ENCODE measurements around the gene P2RX4. TPM values are rescaled to one million over a fixed set of nuclear protein-coding genes. Genes with fewer than 3 reads are reported as not detected.
A peak's percentile ranks its signal among the peaks of the same experiment; 100 is the strongest.

The P2RX4 gene
- total RNA-seq, 2 experiments from 2014 or later, result 10.8 to 17.7 TPM

DNA sequence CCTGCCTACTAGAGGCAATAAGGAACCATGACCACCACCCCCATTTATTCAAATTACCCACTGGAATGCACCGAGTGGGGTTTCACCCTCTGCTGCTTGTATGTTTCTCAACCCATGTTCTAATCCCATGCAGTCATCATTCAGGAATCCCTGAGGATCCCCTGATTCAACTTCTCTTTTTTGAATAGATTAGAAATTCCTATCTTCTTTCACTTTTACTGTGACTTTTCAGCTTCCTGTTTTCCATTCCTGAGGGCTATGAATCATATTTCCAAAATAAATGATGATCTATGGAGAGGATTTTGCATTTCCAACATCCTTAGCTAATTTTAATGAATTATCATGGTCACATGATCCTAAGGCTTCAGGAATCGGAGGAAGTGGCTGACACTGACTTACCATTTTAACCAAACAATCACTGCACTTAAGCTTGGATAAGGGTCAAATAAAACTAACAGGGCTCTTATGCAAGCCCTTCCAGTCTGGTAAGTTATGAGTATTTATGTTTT lies 19.4 kb upstream of the P2RX4 start:
- peaks cover 4% of the 10 kb centered on the region for H3K4me1 ChIP-seq (ENCODE audit: insufficient read depth, low read length, poor library complexity, severe bottlenecking)
- H3K27ac ChIP-seq (ENCODE audit: low read depth, low read length, poor library complexity, severe bottlenecking), result no peak overlapping the region
- H3K9me3 ChIP-seq (ENCODE audit: low read length), result no peaks in the 10 kb centered on the region
- ChIA-PET POLR2A (interaction anchor here (0.6 kb wide), 1 partner anchor 1070 kb away, joined by 3 read pairs; no protein-coding TSS in a partner anchor), CTCF (ENCODE audit: unreplicated experiment) (no interaction called here)
- no peaks in the 10 kb centered on the region for H3K9me2 ChIP-seq (ENCODE audit: insufficient read depth, low read length)
- H4K20me1 ChIP-seq (ENCODE audit: insufficient read depth, low read length), result no peaks in the 10 kb centered on the region
- DNase-seq (ENCODE audit: low spot score), result no peak
- intact Hi-C loops (cut with micrococcal nuclease; ENCODE audit: unreplicated experiment), result no loop called here
- no peak for TF ChIP-seq EZH2phosphoT487 (IDR thresholded peaks at IDR 0.05; ENCODE audit: borderline replicate concordance, low read depth, low read length)
- TF ChIP-seq, protein P1, sequence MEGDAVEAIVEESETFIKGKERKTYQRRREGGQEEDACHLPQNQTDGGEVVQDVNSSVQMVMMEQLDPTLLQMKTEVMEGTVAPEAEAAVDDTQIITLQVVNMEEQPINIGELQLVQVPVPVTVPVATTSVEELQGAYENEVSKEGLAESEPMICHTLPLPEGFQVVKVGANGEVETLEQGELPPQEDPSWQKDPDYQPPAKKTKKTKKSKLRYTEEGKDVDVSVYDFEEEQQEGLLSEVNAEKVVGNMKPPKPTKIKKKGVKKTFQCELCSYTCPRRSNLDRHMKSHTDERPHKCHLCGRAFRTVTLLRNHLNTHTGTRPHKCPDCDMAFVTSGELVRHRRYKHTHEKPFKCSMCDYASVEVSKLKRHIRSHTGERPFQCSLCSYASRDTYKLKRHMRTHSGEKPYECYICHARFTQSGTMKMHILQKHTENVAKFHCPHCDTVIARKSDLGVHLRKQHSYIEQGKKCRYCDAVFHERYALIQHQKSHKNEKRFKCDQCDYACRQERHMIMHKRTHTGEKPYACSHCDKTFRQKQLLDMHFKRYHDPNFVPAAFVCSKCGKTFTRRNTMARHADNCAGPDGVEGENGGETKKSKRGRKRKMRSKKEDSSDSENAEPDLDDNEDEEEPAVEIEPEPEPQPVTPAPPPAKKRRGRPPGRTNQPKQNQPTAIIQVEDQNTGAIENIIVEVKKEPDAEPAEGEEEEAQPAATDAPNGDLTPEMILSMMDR (conservative IDR thresholded peaks at IDR 0.05; ENCODE audit: low read length), result no peak
- H3K79me2 ChIP-seq (ENCODE audit: insufficient read depth, low read depth, low read length), result no peaks in the 10 kb centered on the region
- no peak overlapping the region for H3K4me2 ChIP-seq (ENCODE audit: low read length)
- no peak overlapping the region for H2AFZ ChIP-seq (ENCODE audit: low read length)
- no peak overlapping the region for H3K4me3 ChIP-seq (ENCODE audit: low read depth, low read length, poor library complexity, severe bottlenecking)
- H3K36me3 ChIP-seq (ENCODE audit: insufficient read depth, low read length), result no peaks in the 10 kb centered on the region
- no TSS peak for BruUV-seq (replicated peaks)

DNA sequence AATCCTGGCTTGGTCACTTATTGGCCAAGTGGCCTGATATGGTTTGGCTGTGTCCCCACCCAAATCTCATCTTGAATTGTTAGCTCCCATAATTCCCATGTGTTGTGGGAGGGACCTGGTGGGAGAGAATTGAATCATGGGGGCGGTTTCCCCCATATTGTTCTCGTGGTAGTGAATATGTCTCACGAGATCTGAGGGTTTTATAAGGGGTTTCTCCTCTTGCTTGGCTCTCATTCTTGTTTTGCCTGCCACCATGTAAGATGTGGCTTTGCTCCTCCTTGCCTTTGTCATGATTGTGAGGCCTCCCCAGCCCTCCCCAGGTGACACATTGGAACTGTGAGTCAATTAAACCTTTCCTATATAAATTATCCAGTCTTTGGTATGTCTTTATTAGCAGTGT lies 18.8 kb upstream of the P2RX4 start:
- Histone ChIP-seq H3K4me3 (ENCODE audit: low read depth, low read length, poor library complexity, severe bottlenecking) (no peak overlapping the region), H3K36me3 (ENCODE audit: insufficient read depth, low read length) (no peaks in the 10 kb centered on the region), H3K4me1 (ENCODE audit: insufficient read depth, low read length, poor library complexity, severe bottlenecking) (no peaks in the 10 kb centered on the region), H4K20me1 (ENCODE audit: insufficient read depth, low read length) (no peaks in the 10 kb centered on the region), H3K9me2 (ENCODE audit: insufficient read depth, low read length) (no peaks in the 10 kb centered on the region), H3K79me2 (ENCODE audit: insufficient read depth, low read depth, low read length) (no peaks in the 10 kb centered on the region), H3K27ac (ENCODE audit: low read depth, low read length, poor library complexity, severe bottlenecking) (no peak overlapping the region), H2AFZ (ENCODE audit: low read length) (no peak overlapping the region), H3K4me2 (ENCODE audit: low read length) (no peak overlapping the region), H3K9me3 (ENCODE audit: low read length) (no peaks in the 10 kb centered on the region)
- intact Hi-C loops (cut with micrococcal nuclease; ENCODE audit: unreplicated experiment), result no loop called here
- TF ChIP-seq, protein P1 (conservative IDR thresholded peaks at IDR 0.05; ENCODE audit: low read length), result no peak
- TF ChIP-seq EZH2phosphoT487 (IDR thresholded peaks at IDR 0.05; ENCODE audit: borderline replicate concordance, low read depth, low read length), result no peak
- no peak for DNase-seq (ENCODE audit: low spot score)
- no TSS peak for BruUV-seq (replicated peaks)
- ChIA-PET CTCF (ENCODE audit: unreplicated experiment) (interaction anchor here (1.4 kb wide), 1 partner anchor 33 kb away, joined by 4 read pairs; no protein-coding TSS in a partner anchor), POLR2A (no interaction called here)

DNA sequence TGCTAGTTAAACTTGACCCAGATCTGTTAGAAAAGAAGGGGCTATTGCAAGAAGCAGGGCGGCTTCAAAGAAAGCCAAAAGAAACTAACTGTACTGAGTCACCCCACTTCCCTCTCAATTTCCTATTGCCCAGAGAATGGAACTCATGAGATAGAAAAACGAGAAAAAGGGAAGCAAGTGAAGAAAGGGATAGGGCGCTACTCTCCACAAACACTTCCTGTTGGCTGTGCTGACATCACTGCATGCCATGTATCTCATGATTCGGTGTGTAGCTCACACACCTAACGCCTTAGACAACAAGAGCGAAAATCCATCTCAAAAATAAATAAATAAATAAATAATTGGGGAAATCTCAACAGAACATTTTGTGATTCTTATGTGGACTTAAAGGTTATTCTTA lies 13.0 kb upstream of the P2RX4 start:
- H3K27ac ChIP-seq (ENCODE audit: low read depth, low read length, poor library complexity, severe bottlenecking), result no peak overlapping the region
- POLR2A ChIA-PET, result no interaction called here
- H3K79me2 ChIP-seq (ENCODE audit: insufficient read depth, low read depth, low read length), result no peaks in the 10 kb centered on the region
- H3K4me1 ChIP-seq (ENCODE audit: insufficient read depth, low read length, poor library complexity, severe bottlenecking), result no peaks in the 10 kb centered on the region
- H3K9me3 ChIP-seq (ENCODE audit: low read length), result no peaks in the 10 kb centered on the region
- H3K36me3 ChIP-seq (ENCODE audit: insufficient read depth, low read length), result no peaks in the 10 kb centered on the region
- no peak overlapping the region for H3K4me3 ChIP-seq (ENCODE audit: low read depth, low read length, poor library complexity, severe bottlenecking)
- no peak for DNase-seq (ENCODE audit: low spot score)
- H3K4me2 ChIP-seq (ENCODE audit: low read length), result peak overlapping the region; percentile 27; the same call in 1 of the 2 replicates
- CTCF ChIA-PET (ENCODE audit: unreplicated experiment), result no interaction called here
- intact Hi-C loops (cut with micrococcal nuclease; ENCODE audit: unreplicated experiment), result no loop called here
- TF ChIP-seq, protein P1 (conservative IDR thresholded peaks at IDR 0.05; ENCODE audit: low read length), result no peak
- TF ChIP-seq EZH2phosphoT487 (IDR thresholded peaks at IDR 0.05; ENCODE audit: borderline replicate concordance, low read depth, low read length), result no peak
- H3K9me2 ChIP-seq (ENCODE audit: insufficient read depth, low read length), result no peaks in the 10 kb centered on the region
- no peak overlapping the region; the same call in 1 of the 2 replicates for H2AFZ ChIP-seq (ENCODE audit: low read length)
- no TSS peak for BruUV-seq (replicated peaks)
- H4K20me1 ChIP-seq (ENCODE audit: insufficient read depth, low read length), result no peaks in the 10 kb centered on the region
